A673 (cell line): ENCODE data around the gene CTAGE8.
"Not testable (repeated sequence)": the region's sequence is repeated elsewhere in the genome, so short reads cannot be mapped to it uniquely, and the experiment has no call there.

Experiments used
- CTCF ChIP-seq: fragments of 300-800, 200-600 bp; sonication (generic); conservative IDR thresholded peaks from 2 replicates; pipeline ENCODE4 v1.5.1; 2017; ENCODE audit warnings: low read depth, mild to moderate bottlenecking, antibody characterized with exemption, low read length, moderate library complexity, mixed read lengths
- EZH2 ChIP-seq: fragments of 200-600 bp; sonication (generic); IDR thresholded peaks from 2 replicates; pipeline ENCODE4 v1.6.1; 2017; ENCODE audit warnings: borderline replicate concordance, low read depth, mild to moderate bottlenecking, mixed read lengths, antibody characterized with exemption, low read length; ENCODE audit not compliant: poor library complexity, severe bottlenecking

- not testable (repeated sequence) for TF ChIP-seq CTCF, EZH2
These were observed 18.2 kb upstream of the CTAGE8 start for GRCh38 chr7:144287171-144287784.
